ENCODE measurements around the gene ERICH4. TPM values are rescaled to one million over a fixed set of nuclear protein-coding genes. Genes with fewer than 3 reads are reported as not detected.
"Not testable (repeated sequence)": the region's sequence is repeated elsewhere in the genome, so short reads cannot be mapped to it uniquely, and the experiment has no call there.

The ERICH4 gene
- total RNA-seq, 3 donors from 2014 or later, result not detected

- intact Hi-C loops (cut with DNase I, micrococcal nuclease), result no loop called here
- no peak for TF ChIP-seq CTCF (IDR thresholded peaks at IDR 0.05)
- Histone ChIP-seq H3K36me3 (ENCODE audit: low read depth) (no peaks in the 10 kb centered on the region), H3K4me3 (no peak overlapping the region), H3K4me1 (ENCODE audit: low read depth) (no peaks in the 10 kb centered on the region), H3K9me3 (no peaks in the 10 kb centered on the region)
- DNase-seq, result no peak
- no peak for ATAC-seq
Observed at GRCh38 chr19:41478875-41479756, 36.2 kb downstream of the ERICH4 start.

DNA sequence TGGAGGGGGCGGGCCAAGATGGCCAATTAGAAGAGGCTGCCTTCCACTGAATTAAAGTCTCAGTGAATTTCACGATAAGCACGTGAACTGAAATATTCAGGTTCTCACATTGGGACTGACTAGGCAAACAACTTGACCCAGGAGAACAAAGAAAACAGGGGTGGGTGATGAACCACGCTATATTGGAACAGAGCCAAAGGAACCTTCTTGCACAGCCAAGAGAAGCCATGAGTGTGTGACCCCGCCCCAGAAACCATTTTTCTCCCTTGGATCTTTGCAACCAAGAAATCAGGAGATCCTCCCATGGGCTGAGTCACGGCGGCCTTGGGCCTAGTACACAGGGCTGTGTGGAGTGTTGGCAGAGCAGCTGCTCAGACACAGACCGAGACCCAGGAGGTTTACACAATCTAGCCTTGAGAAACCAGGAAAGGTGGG is 36.8 kb downstream of the ERICH4 start:
- intact Hi-C loops (cut with DNase I, micrococcal nuclease), result no loop called here

DNA sequence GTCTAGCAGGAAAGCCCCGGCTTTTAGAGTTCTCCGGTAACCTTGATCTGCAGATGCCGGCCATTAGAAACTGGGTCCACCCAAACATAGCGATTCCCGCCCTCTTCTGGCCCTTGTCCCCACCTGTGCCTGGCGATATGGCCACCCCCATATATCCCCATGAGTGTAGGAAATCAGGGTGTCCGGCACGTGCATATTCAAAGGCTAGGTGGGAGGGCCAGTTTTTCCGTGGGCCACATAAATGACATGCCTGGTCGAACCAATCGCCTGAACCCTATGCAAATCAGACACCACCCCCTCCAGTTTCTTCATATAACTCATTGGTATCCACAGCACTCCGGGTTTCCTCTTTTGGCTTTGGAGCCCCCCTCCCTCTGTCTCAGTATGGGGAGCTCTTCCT is 37.4 kb downstream of the ERICH4 start:
- DNase-seq (no peak), ATAC-seq (no peak)
- TF ChIP-seq CTCF (IDR thresholded peaks at IDR 0.05), result no peak
- Histone ChIP-seq H3K9me3 (no peaks in the 10 kb centered on the region), H3K4me3 (no peak overlapping the region), H3K36me3 (ENCODE audit: low read depth) (no peaks in the 10 kb centered on the region), H3K4me1 (ENCODE audit: low read depth) (no peaks in the 10 kb centered on the region)
- intact Hi-C loops (cut with DNase I, micrococcal nuclease), result no loop called here

More for the DNA sequence above, 36.8 kb downstream of the ERICH4 start:
- Histone ChIP-seq H3K9me3 (no peaks in the 10 kb centered on the region), H3K4me1 (ENCODE audit: low read depth) (no peaks in the 10 kb centered on the region), H3K4me3 (no peak overlapping the region), H3K36me3 (ENCODE audit: low read depth) (no peaks in the 10 kb centered on the region)
- no peak for TF ChIP-seq CTCF (IDR thresholded peaks at IDR 0.05)
- DNase-seq (no peak), ATAC-seq (no peak)

DNA sequence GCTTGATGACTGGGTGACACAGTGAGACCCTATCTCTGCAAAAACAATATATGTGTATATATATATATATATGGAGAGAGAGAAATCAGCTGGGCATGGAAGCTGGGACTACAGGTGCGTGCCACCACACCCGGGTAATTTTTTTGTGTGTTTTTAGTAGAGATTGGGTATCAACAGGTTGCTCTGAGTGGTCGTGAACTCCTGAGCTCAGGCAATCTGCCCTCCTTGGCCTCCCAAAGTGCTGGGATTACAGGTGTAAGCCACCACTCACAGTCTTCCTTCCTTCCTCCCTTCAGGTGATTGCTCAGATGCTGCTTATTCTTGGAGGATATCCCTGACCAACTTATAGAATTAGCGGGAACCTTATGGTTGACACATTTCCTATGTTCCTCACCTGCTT is 41.9 kb downstream of the ERICH4 start:
- no peaks in the 10 kb centered on the region for H3K4me1 ChIP-seq (ENCODE audit: low read depth)
- intact Hi-C loops (cut with DNase I, micrococcal nuclease), result no loop called here
- no peaks in the 10 kb centered on the region for H3K36me3 ChIP-seq (ENCODE audit: low read depth)
- H3K9me3 ChIP-seq, result peaks cover 3% of the 10 kb centered on the region
- H3K4me3 ChIP-seq, result no peak overlapping the region
- no peak for ATAC-seq
- DNase-seq, result no peak
- TF ChIP-seq CTCF (IDR thresholded peaks at IDR 0.05), result no peak

- H3K4me3 ChIP-seq; DNase-seq; H3K36me3 ChIP-seq (ENCODE audit: low read depth); H3K4me1 ChIP-seq (ENCODE audit: low read depth); ATAC-seq; intact Hi-C loops (cut with DNase I, micrococcal nuclease); H3K9me3 ChIP-seq: not testable (repeated sequence)
Observed at GRCh38 chr19:41486953-41487352, 44.0 kb downstream of the ERICH4 start.

- intact Hi-C loops (cut with DNase I, micrococcal nuclease), result no loop called here
- Histone ChIP-seq H3K36me3 (ENCODE audit: low read depth) (no peaks in the 10 kb centered on the region), H3K4me3 (no peak overlapping the region), H3K4me1 (ENCODE audit: low read depth) (no peaks in the 10 kb centered on the region), H3K9me3 (no peaks in the 10 kb centered on the region)
- TF ChIP-seq CTCF (IDR thresholded peaks at IDR 0.05), result no peak
- DNase-seq, result no peak
- ATAC-seq, result no peak
Observed at GRCh38 chr19:41492843-41493242, 49.9 kb downstream of the ERICH4 start.

Other genes with a start within 250 kb of the ERICH4 start
- gene CYP2S1, start 249.9 kb upstream of the ERICH4 start, total RNA-seq, result 10 to 100 TPM in 2 of 3 donors, 1 to 10 TPM in 1; 9.1 to 45.4 (median 41.2) TPM
- gene AXL, start 223.9 kb upstream of the ERICH4 start, total RNA-seq, result 10 to 100 TPM in 2 of 3 donors, 1 to 10 TPM in 1; 7.3 to 93.6 (median 19.3) TPM
- gene HNRNPUL1, start 178.8 kb upstream of the ERICH4 start, total RNA-seq, result 100 to 1,000 TPM; 155 to 234 (median 190) TPM
- gene CCDC97, start 133.0 kb upstream of the ERICH4 start, total RNA-seq, result 10 to 100 TPM; 26.2 to 29.6 (median 27.0) TPM
- 10 to 100 TPM in 2 of 3 donors, 1 to 10 TPM in 1; 8.2 to 39.6 (median 21.8) TPM for gene TGFB1, start 89.2 kb upstream of the ERICH4 start, total RNA-seq
- gene B9D2, start 79.0 kb upstream of the ERICH4 start, total RNA-seq, result 10 to 100 TPM in 1 of 3 donors, 1 to 10 TPM in 2; 7.0 to 11.3 (median 9.1) TPM
- gene TMEM91, start 66.6 kb upstream of the ERICH4 start, total RNA-seq, result 10 to 100 TPM in 1 of 3 donors, 1 to 10 TPM in 2; 3.8 to 15.2 (median 5.6) TPM
- gene EXOSC5, start 45.8 kb upstream of the ERICH4 start, total RNA-seq, result 10 to 100 TPM; 12.5 to 16.4 (median 13.3) TPM
- gene BCKDHA, start 45.3 kb upstream of the ERICH4 start, total RNA-seq, result 10 to 100 TPM; 16.6 to 22.5 (median 17.3) TPM
- gene B3GNT8, start 15.8 kb upstream of the ERICH4 start, total RNA-seq, result 10 to 100 TPM; 28.8 to 69.4 (median 34.3) TPM
- 10 to 100 TPM; 38.9 to 61.0 (median 47.5) TPM for gene DMAC2, start 3.2 kb upstream of the ERICH4 start, total RNA-seq
- gene CEACAM21, start 133.0 kb downstream of the ERICH4 start, total RNA-seq, result 1 to 10 TPM; 1.4 to 2.1 (median 1.9) TPM
- gene CEACAM4, start 183.9 kb downstream of the ERICH4 start, total RNA-seq, result 1 to 10 TPM in 1 of 3 donors, under 1 TPM in 1, not detected in 1; 0.25 to 1.2 TPM
- gene CEACAM7, start 245.1 kb downstream of the ERICH4 start, total RNA-seq, result 1,000 to 10,000 TPM in 2 of 3 donors, 100 to 1,000 TPM in 1; 753 to 3,639 (median 2,117) TPM

All from mucosa of descending colon (tissue), 3 donors.